Measurements from ENCODE around the gene METTL14.

METTL14 gene

GRCh38 chr4:118730683-118731082 lies 45.5 kb downstream of the METTL14 start:
- no peak for DNase-seq
- intact Hi-C loops (cut with DNase I), result no loop called here

GRCh38 chr4:118732591-118733330 lies 47.6 kb downstream of the METTL14 start:
- DNase-seq, result no peak
- intact Hi-C loops (cut with DNase I), result no loop called here

- intact Hi-C loops (cut with DNase I), result no loop called here
- no peak for DNase-seq
Observed at GRCh38 chr4:118734491-118735205, 49.5 kb downstream of the METTL14 start.

GRCh38 chr4:118736900-118737299 lies 51.7 kb downstream of the METTL14 start:
- intact Hi-C loops (cut with DNase I), result no loop called here
- DNase-seq, result no peak

GRCh38 chr4:118738090-118738489 lies 52.9 kb downstream of the METTL14 start:
- intact Hi-C loops (cut with DNase I), result no loop called here
- no peak for DNase-seq

- intact Hi-C loops (cut with DNase I), result no loop called here
- DNase-seq, result no peak
Observed at GRCh38 chr4:118739022-118739713, 54.0 kb downstream of the METTL14 start.

GRCh38 chr4:118740869-118741268 lies 55.7 kb downstream of the METTL14 start:
- intact Hi-C loops (cut with DNase I), result no loop called here
- no peak for DNase-seq

GRCh38 chr4:118741301-118741855 lies 56.2 kb downstream of the METTL14 start:
- intact Hi-C loops (cut with DNase I), result no loop called here
- DNase-seq, result no peak

- no peak for DNase-seq
- intact Hi-C loops (cut with DNase I), result no loop called here
Observed at GRCh38 chr4:118742050-118742449, 56.9 kb downstream of the METTL14 start.

GRCh38 chr4:118743867-118744266 lies 58.7 kb downstream of the METTL14 start:
- intact Hi-C loops (cut with DNase I), result no loop called here
- DNase-seq, result peak in 1 of 42 donors; percentile 34

- DNase-seq, result no peak
- intact Hi-C loops (cut with DNase I), result no loop called here
Observed at GRCh38 chr4:118745357-118745756, 60.2 kb downstream of the METTL14 start.

- peak in 1 of 42 donors; percentile 11 for DNase-seq
- intact Hi-C loops (cut with DNase I), result no loop called here
Observed at GRCh38 chr4:118746251-118746919, 61.2 kb downstream of the METTL14 start.

GRCh38 chr4:118749347-118749988 lies 64.3 kb downstream of the METTL14 start:
- DNase-seq, result peak in 1 of 42 donors; percentile 24
- intact Hi-C loops (cut with DNase I), result no loop called here

GRCh38 chr4:118751629-118752323 lies 66.6 kb downstream of the METTL14 start:
- DNase-seq, result no peak
- intact Hi-C loops (cut with DNase I), result loop anchor here (10.0 kb wide), 1 partner anchor 213 kb away; no protein-coding TSS in a partner anchor

- intact Hi-C loops (cut with DNase I), result loop anchor here (10.0 kb wide), 1 partner anchor 212 kb away; no protein-coding TSS in a partner anchor
- DNase-seq, result no peak
Observed at GRCh38 chr4:118752551-118752950, 67.4 kb downstream of the METTL14 start.

- intact Hi-C loops (cut with DNase I), result loop anchor here (10.0 kb wide), 1 partner anchor 212 kb away; no protein-coding TSS in a partner anchor
- no peak for DNase-seq
Observed at GRCh38 chr4:118753096-118753495, 67.9 kb downstream of the METTL14 start.

- no peak for DNase-seq
- intact Hi-C loops (cut with DNase I), result loop anchor here (10.0 kb wide), 1 partner anchor 211 kb away; no protein-coding TSS in a partner anchor
Observed at GRCh38 chr4:118753685-118754084, 68.5 kb downstream of the METTL14 start.

- intact Hi-C loops (cut with DNase I), result loop anchor here (10.0 kb wide), 1 partner anchor 210 kb away; no protein-coding TSS in a partner anchor
- no peak for DNase-seq
Observed at GRCh38 chr4:118754890-118755289, 69.7 kb downstream of the METTL14 start.
